HG03045 (cell line): ENCODE results near the gene TMEM179.
"Not testable (repeated sequence)": the region's sequence is repeated elsewhere in the genome, so short reads cannot be mapped to it uniquely, and the experiment has no call there.

ENCODE experiments used
- ATAC-seq: cut with Tn5 transposase; IDR thresholded peaks from one replicate; pipeline ENCODE4 v1.9.1; 2021; ENCODE audit warnings: mild to moderate bottlenecking, moderate library complexity; ENCODE audit not compliant: unreplicated experiment

TMEM179 gene

DNA sequence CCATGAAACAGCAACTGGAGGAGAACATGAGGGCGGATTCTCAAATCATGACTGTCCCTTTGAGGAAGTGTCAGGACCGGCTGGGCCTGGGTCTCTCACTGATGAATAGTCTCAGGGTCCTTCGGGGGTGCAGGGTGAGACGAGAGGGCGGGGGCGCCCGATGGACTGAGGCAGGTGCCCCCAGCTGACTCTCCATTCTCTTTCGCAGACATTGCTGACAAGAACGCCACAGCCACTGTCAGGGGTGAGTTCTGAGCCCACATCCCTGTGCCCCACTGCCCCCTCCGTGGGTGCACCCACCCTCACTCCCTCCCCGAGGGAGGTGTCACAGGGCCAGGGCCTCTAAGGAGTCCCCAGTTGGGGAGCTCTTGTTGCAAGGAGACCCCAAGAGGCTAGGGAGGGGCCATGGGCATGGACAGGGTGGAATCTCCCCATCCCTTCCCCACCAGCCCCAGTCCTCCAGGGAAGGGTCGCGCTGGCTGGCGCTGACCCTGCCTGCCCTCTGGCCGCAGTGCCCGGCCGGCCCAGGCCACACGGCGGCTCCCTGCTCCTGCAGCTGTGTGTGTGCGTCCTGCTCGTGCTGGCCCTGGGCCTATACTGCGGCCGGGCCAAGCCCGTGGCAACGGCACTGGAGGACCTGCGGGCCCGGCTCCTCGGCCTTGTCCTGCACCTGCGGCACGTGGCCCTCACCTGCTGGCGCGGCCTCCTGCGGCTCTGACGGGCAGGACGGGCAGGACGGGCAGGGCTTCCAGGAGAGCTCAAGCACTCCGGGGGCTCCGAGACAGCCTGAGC, 16.3 kb downstream of the TMEM179 start:
- no peak for ATAC-seq

DNA sequence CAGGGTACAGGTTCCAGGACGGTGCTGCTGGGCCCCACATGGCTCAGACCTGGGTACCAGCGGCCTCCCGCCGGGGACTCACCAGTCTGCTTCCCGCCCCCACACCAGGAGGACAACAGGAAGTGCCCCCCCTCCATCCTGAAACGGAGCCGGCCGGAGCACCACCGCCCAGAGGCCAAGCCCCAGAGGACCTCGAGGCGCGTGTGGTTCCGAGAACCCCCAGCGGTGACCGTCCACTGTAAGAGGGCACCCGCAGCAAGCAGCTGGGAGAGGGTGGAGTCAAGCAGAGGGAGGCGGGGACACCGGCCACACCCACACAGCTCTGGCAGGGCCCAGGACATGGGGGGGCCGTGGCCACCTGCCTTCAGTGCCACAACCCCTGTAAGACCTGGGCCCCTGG, 16.9 kb downstream of the TMEM179 start:
- no peak for ATAC-seq

DNA sequence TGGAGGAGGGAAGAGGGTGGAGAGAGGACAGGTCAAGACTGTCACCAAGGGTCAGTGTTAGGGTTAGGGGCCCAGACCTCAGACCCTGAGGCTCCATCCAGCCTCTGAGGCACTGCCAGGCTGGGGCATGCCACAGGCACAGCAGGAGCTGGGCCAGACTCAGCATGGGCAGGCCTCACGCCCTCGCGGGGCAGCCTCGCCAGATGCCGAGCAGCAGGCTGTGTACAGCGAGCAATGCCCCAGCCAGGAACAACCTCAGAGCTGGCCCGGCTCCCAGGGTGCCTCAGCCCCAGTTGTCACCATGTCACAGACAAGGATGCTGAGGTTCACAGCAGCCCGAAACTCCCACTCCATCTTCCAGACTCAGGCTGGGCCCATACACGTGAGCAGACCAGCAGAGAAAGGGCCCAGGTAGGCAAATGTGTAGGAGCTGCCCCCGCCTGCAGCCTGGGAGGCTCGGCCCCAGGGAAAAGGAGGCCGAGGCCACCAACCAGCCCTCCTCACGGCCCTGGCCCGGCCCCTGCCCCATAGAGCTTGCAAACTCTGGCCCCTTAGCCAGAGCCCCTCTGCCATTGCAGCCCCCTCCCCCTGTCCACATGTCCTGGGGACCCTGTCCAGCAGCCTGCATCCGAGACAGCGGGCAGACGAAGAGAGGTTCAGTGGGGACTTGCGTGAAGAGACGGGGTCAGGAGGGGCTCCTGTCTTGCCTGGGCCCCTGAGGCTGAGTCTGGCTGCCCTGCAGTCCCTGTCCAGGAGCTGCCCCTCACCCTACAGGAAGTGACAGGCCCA, 17.5 kb downstream of the TMEM179 start:
- ATAC-seq = no peak

DNA sequence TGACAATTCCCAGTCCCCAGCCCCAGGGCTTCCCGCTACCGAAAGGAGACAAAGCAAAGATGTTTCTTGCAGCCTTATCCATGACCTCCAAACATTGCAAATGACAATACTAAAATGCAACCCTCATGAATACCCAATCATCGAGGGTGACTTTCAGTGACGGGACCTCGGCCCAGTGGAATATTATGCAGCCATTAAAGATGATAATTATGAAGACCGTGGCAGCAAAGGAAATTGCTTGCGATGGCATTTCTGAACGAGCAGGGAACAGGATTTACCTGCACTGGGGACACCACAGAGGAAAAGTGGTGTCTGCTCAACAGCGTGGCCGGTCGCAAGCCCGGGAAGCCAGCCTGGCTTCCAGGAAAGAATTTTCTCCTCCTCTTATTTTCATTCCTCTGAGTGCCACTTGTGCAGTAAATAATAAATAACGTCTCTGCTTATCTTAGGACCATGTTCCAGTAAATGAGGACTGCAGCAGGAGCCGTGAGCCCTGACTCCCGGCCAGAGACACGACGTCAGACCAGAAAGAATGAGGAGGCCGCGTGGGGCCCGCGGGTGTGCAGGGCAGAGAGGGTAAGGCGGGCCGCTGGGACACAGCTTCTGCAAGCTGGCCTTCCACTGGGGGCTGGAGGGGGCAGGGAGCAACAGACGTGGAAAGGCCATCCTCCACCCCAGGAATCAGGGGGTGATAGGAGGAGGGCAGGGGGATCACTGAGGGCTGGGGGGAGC, 18.4 kb downstream of the TMEM179 start:
- ATAC-seq = no peak

DNA sequence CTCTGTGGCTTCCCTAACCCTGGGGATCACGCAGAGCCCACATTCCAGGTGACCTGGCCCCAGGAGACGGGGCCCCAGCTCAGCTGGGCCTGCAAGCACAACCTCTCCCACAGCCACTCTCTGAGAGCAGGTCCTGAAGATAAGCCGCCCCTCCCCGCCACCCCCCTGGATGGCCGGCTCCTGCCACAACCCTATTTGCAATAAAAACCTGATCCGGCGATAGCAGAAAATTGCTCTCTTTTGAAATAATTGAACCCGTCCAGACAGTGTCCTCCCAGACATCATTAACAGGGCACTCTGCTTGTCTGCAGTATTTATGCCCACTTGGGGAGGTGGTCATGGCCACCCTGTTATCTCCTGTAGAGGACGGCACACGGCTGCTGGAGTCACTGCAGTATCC, 20.0 kb downstream of the TMEM179 start:
- ATAC-seq = no peak

DNA sequence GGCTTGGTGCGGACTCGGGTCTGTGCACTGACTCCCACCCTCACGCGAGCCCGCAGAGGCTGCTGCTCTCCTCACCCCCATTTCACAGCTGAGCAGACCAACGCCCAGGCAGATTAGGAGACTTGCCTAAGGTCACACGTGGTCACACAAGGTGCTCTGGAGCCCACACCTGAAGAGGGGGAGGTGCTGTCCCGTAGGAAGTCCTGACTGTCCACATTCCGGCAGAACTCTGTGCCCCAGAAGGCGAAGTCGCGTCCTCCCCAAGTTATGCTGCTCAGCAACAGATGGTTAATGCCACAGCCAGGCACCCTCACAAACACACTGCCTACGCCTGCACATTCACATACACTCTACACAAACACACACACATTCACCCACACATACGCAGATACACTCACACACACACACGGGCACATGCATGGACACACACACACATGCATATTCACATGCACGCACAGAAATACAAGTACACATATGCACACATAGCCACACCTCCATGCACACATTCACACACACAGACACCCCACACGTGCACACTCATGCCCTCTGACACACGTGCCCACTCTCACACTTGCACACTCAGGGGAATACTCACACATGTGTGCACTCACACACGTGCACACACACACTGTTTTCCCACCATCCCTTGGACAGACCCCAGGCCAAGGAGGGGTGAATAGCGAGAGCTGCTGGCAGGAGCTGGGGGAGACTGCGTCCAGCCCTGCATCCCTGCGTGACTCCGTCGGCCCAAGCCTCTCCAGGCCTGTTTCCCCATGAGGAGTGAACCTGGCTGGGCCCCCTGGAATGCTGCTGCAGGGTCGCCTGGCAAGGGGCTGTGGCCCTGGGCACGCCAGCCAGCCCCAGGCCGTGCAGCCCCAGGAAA, 20.9 kb downstream of the TMEM179 start:
- no peak for ATAC-seq

DNA sequence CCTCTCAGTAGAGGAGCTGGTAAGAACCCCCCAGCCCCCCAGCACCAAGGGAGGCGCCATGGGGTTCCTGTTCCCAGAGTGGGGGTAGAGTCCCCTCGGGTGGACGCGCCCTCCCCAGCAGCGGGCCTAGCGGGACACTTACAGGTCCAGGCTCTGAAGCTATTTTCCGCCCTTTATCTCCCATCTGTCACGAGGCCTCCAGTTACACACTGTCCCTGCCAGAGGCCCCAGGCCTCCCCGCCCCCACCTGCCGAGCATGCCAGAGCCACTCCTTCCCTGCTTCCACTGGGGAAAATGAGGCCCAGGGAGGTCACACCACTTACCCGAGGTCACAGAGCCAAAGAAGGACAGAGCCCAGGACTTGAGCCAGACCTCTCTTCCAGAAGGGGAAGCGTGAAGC, 21.9 kb downstream of the TMEM179 start:
- no peak for ATAC-seq

DNA sequence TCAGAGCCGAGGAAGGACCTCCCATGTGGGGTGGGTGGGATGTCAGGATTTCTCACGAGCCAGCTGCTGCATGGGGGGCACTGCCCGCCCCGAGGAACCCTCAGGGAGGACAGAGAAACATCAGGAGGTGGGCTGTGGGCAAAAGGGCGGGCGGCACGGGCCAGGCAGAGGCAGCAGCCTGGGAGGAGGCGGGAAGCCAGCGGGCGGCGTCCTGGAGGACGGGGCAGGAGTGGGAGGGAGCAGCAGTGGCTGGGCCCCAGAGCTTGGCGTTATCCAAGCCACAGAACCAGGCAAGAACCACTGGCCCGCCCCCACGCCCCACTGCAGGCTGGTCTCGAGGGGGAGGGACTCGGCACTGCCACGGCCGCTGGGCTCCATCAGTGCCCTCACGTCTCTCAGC, 22.6 kb downstream of the TMEM179 start:
- no peak for ATAC-seq

DNA sequence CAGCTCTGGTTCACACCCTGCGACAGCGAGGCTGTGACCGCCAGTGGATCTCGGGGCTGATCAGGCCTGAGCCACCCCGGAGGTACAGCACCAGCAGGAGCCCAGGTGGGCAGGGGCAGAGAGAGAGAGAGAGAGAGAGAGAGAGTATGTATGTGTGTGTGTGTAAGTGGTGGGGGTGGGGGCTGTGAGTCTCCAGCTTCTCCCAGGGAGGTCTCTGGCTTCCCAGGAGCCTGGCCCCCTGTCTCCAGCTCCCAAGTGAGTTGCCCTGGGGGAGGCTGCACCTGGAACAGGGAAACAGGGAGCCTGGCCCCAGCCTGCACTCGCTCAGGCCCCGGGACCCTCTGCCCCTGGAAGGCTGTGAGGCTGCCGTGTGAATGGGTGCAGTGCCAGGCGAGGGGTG, 23.1 kb downstream of the TMEM179 start:
- no peak for ATAC-seq

DNA sequence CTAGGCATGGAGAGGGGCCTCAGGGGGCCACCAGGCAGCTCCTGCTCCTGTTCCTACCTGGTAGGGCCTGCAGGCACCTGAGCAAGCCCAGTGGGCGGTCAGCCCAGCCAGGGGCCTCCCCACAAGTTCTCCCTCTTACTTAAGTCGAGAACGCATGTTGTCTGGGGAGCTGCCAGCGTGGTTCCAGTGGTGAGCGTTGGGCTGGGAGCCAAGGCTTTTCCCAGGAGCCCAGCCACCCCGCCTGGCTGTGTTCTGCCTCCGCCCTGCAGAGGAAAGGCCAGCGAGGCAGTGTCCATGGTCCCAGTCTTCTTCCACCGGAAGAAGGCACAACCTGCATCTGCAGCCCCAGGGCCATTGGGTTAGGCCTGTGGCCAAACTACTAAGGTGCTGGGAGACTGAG, 23.6 kb downstream of the TMEM179 start:
- ATAC-seq = no peak

DNA sequence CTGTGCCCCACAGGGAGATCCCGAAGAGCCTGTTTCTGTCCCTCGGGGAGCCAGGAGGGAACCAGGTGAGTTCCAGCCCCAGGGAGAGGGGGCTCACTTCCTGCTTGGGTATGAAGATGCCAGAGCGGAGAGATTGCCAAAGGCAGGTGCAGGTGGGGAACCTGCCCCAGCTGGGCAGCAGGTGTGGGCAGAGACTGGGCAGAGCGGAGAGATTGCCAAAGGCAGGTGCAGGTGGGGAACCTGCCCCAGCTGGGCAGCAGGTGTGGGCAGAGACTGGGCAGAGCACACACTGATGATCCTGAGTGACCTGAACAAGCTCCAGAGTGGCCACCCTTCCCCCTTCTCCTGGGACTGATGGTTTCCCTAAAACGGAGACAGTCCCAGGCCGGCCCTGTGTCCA, 24.6 kb downstream of the TMEM179 start:
- not testable (repeated sequence) for ATAC-seq

DNA sequence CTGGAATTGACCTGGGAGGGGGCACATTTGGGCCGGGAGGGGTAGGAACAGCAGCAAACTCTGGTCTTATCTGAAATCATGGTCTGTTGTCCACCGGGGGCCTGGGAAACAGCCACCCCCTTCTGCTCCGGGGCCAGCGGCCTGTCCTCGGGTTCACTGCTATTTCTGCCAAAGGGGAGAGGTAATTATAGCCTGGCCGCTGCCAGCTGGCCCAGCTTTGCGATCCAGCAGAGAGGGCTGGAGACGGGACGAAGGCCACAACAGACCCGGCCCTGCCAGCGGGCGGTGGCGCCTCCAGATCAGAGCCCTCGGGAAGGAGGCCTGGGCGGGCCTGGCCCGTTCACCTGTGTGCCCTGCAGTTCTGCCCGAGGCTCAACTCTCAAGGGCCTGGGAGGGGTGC, 25.1 kb downstream of the TMEM179 start, which contains the start of gene C14orf180:
C14orf180 (plus strand) TSS at position 258 of the 400 bp plus-strand sequence. CDS start 6,667 bp downstream, outside the sequence.
- ATAC-seq = no peak

DNA sequence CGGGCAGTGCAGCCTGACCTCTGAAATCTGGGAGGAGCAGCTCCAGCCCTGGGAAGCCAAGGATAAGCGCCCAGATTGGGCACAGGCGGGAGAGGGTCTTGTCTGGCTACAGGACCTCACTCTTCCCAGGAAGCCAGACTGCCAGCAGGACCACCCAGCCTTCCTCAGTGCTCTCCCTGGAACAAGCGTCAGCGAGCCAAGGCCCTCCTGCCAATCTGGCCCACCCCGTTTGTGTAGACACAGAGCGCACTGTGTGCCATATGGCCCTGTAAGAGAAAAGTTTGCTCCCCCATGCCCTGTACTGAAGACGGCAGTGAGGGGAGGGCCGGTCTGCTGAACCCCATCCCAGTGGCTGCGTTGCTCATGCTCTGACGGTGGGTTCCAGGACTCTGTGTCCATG, 26.3 kb downstream of the TMEM179 start:
- ATAC-seq = no peak

DNA sequence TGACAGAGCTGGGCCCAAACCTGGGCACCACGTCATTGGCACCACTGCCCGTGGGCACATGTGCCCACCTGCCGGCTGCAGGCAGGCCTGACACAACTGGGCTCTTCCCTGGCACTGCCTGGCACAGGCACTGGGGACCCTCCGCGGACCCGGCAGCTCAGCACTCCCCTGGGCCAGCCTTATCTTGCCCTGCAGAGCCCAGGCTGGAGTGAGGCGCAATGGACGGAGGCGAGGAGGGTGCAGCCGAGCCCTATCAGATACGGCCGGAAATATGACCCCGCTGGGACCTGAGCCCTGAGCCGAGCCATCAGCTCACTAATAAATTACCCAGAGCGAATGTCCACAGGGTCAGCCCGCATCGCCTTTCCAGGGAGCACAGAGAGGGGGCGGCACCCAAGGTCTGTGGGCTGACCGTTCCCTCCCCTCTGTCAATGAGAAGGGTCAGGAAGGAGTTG, 26.7 kb downstream of the TMEM179 start:
- no peak for ATAC-seq

DNA sequence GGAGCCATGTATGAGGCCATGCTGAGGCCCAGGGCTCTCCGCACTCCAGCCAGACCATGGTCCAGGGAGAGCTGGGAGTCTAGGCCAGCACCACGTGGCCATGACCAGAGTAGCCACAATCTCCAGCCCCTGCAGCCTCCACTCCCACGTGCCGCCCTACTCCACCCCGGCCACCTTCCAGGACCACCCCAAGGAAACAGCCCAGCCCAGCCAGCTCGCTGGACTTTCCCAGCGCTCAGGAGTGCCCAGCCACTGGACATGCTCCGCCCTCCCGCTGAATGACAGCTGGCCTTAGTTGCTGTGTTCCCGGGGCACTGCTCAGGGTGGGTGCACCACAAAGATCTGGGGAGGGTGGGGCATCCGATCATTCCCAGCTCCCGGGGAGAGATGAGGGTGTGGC, 27.1 kb downstream of the TMEM179 start:
- no peak for ATAC-seq

DNA sequence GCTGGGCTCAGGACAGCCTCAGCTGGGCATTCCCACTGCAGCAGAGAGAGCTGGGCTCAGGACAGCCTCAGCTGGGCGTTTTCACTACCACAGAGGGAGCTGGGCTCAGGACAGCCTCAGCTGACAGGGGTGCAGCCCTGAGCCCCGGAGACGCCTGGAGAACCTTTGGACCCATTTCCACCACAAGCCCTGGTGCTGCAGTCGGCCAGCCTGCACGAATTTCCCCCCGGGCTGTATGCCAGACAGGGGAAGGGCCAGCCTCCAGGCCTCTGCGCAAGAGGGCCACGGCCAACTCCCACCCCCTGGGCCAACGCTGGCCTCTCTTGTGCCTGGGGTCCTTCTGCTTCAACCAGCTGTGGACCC, 27.6 kb downstream of the TMEM179 start:
- ATAC-seq = no peak

DNA sequence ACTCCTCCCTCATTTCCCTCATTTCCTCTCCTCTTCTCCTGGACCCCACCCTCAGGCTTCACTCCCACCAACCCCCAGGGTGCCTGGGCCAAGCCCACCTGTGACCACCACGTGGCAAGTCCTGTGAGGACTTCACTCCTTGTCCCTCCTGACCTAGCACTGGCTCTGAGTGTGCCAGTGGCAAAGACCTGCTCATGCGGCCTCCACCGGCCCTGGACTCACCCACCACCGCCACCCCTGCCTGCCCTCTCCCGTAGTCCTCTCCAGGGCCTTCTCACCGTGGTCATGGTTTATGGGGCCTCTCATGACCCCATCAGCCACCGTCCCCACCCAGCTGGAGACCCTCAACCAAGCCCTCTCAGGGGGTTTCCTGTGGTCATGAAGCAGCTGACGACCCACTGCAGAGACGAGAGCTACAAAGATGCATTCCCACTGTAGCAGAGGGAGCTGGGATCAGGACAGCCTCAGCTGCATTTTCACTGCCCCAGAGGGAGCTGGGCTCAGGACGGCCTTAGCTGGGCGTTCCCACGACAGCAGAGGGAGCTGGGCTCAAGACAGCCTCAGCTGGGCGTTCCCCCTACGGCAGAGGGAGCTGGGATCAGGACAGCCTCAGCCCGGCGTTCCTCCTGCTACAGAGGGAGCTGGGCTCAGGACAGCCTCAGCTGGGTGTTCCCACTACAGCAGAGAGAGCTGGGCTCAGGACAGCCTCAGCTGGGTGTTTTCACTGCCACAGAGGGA, 28.2 kb downstream of the TMEM179 start:
- no peak for ATAC-seq

DNA sequence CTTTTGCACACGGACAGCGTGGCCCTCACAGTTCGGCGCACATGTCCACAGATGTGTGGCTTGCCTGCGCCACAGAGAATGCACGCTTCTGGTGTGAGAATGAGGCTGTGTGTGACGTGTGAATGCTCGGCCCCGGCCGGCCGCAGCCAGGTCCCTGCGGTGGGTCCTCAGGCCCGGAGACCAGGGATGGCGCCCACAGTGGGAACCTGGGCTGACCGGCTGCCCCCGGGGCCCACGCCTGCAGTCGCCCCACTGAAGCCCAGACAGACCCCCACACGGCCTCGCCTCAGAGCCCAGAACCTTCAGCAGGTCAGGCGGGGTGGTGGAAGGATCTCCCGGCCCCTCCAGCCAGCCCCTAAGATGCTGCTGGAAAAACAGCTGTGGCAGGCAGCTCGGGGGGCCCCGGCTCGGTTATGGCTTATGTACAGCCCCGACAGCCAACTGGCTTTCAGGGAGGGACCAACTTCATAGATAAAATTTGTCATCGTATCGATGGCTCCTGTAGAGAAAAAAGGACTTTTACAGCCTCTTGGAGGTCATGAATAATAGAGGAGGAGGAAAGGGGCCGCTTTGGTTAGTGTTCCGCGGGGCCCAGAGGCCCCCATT, 29.5 kb downstream of the TMEM179 start:
- no peak for ATAC-seq

DNA sequence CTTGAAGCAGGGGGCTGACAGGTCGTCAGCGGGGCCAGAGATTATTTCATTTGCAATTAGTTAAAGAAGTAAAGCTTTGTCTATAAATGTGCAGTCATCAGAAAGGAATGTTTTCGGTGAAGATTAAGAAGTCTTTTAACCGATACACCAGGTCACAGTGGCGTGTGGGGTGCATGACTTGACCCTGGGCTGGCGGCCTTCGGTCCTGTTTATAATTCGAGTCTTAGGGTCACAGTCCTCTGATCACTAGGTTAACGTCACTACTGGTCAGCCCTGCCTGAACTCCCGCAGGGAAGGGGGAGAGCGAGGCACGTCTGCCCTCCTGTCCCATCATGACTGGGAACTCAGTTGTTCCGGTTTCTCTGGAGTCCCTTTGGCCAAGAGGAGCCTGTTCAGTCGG, 30.0 kb downstream of the TMEM179 start:
- no peak for ATAC-seq
